ENCODE data around the gene P2RY8. TPM values are rescaled to one million over a fixed set of nuclear protein-coding genes. Genes with fewer than 3 reads are reported as not detected.
"Not testable (repeated sequence)": the region's sequence is repeated elsewhere in the genome, so short reads cannot be mapped to it uniquely, and the experiment has no call there.

Gene P2RY8
- total RNA-seq, 4 donors from 2014 or later = 0.81 to 2.7 (median 1.8) TPM

DNA sequence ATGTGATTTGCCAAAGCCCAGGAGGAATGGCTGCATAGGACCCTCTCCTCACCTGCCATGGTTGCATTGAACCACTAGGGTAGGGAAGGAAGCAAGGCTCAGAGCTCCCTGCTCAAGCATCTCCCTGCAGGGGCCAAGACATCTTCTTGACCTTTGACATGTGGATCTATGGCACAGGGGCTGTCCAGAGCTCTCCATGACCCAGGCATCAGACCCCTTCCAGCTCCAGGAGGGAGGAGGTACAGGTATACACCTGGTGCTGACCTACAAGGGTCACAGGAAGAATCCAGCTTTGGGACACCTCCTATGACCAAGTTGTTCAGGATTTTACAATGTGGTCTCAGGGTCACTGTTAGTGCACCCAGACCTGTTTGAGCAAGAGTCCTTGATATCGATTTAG is 61.1 kb downstream of the P2RY8 start:
- H3K4me1 ChIP-seq = no peaks in the 10 kb centered on the region
- no peak overlapping the region for H3K4me3 ChIP-seq
- H3K36me3 ChIP-seq = no peaks in the 10 kb centered on the region
- TF ChIP-seq EP300 (IDR thresholded peaks at IDR 0.05) (no peak), POLR2AphosphoS5 (IDR thresholded peaks at IDR 0.05) (no peak), POLR2A (IDR thresholded peaks at IDR 0.05) (no peak)
- TF ChIP-seq, protein P1, sequence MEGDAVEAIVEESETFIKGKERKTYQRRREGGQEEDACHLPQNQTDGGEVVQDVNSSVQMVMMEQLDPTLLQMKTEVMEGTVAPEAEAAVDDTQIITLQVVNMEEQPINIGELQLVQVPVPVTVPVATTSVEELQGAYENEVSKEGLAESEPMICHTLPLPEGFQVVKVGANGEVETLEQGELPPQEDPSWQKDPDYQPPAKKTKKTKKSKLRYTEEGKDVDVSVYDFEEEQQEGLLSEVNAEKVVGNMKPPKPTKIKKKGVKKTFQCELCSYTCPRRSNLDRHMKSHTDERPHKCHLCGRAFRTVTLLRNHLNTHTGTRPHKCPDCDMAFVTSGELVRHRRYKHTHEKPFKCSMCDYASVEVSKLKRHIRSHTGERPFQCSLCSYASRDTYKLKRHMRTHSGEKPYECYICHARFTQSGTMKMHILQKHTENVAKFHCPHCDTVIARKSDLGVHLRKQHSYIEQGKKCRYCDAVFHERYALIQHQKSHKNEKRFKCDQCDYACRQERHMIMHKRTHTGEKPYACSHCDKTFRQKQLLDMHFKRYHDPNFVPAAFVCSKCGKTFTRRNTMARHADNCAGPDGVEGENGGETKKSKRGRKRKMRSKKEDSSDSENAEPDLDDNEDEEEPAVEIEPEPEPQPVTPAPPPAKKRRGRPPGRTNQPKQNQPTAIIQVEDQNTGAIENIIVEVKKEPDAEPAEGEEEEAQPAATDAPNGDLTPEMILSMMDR (IDR thresholded peaks at IDR 0.05) = no peak
- no peak for ATAC-seq
- H3K27ac ChIP-seq = no peak overlapping the region
- H3K9me3 ChIP-seq = peaks cover 0 to 19% (median 0%) of the 10 kb centered on the region in 3 donors
- 100% methylated on average over 1 of the region's 1 CpG; no CpG with 5 or more reads in 1 of the 2 donors for WGBS, 2 donors (ENCODE audit: low coverage in 1 of 2)
- H3K27me3 ChIP-seq = peaks cover 15% of the 10 kb centered on the region

DNA sequence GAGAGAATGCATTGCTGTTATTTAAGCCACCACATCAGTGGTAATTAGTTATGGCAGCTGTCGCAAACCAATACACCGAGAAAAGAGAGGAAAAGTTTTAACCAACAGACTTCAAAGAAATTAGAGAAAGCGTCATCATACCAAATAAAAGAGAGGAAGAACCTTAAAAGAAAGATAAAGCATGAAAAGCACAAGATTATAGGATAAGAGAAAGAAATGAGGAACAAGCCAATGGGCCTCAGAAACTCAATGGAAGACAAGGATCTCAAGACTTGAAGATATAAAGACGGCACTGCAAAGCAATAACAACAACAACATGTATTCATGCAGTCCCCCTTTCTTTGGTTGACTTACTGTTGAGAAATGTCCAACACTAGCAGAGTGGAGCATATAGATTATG is 61.5 kb downstream of the P2RY8 start:
- Histone ChIP-seq H3K9me3 (peaks cover 0 to 19% (median 0%) of the 10 kb centered on the region in 3 donors), H3K4me3 (no peak overlapping the region), H3K4me1 (no peaks in the 10 kb centered on the region), H3K27me3 (peaks cover 15% of the 10 kb centered on the region), H3K27ac (no peak overlapping the region), H3K36me3 (no peaks in the 10 kb centered on the region)
- TF ChIP-seq POLR2A (IDR thresholded peaks at IDR 0.05) (no peak), EP300 (IDR thresholded peaks at IDR 0.05) (no peak)
- no peak for ATAC-seq
- WGBS, 2 donors (ENCODE audit: low coverage in 1 of 2) = 90 to 91% methylated on average over 3 to 4 of the region's 4 CpGs

DNA sequence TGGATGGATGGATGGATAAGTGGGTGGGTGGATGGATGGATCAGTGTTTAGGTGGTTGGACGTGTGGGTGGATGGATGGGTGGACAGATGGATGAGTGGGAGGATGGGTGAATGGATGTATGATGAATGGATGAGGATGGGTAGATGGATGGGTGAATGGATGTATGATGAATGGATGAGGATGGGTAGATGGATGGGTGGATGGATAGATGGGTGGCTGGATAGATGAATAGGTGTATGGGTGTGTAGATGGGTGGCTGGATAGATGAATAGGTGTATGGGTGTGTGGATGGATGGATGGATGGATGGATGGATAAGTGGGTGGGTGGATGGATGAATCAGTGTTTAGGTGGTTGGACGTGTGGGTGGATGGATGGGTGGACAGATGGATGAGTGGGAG is 62.4 kb downstream of the P2RY8 start:
- not testable (repeated sequence) for H3K27ac ChIP-seq, H3K4me3 ChIP-seq, H3K4me1 ChIP-seq, ATAC-seq, H3K36me3 ChIP-seq
- Histone ChIP-seq H3K27me3 (peaks cover 18% of the 10 kb centered on the region), H3K9me3 (peaks cover 0 to 11% (median 0%) of the 10 kb centered on the region in 3 donors)
- WGBS, 2 donors (ENCODE audit: low coverage in 1 of 2) = 70 to 75% methylated on average over 2 of the region's 2 CpGs

DNA sequence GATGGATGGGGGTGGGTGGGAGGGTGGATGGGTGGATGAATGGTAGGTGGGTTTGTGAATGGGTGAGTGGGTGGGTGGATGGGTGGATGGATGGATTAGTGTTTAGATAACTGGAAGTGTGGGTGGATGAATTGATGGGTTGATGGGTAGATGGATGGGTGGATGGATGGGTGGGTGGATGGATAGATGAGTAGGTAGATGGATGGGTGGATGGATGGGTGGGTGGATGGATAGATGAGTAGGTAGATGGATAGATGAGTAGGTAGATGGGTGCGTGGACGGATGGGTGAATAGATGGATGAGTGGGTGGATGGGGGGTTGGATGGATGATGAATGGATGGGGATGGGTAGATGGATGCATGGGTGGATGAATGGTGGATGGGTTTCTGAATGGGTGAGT is 64.0 kb downstream of the P2RY8 start:
- Histone ChIP-seq H3K27me3 (peaks cover 29% of the 10 kb centered on the region), H3K36me3 (no peaks in the 10 kb centered on the region), H3K9me3 (no peaks in the 10 kb centered on the region), H3K4me3 (no peak overlapping the region), H3K27ac (no peak overlapping the region), H3K4me1 (no peaks in the 10 kb centered on the region)
- WGBS, 2 donors (ENCODE audit: low coverage in 1 of 2) = 88 to 89% methylated on average over 2 of the region's 2 CpGs
- TF ChIP-seq, protein P1 (IDR thresholded peaks at IDR 0.05) = no peak
- TF ChIP-seq POLR2AphosphoS5 (IDR thresholded peaks at IDR 0.05) = no peak
- TF ChIP-seq POLR2A (IDR thresholded peaks at IDR 0.05) = no peak
- no peak for TF ChIP-seq EP300 (IDR thresholded peaks at IDR 0.05)
- no peak for ATAC-seq

DNA sequence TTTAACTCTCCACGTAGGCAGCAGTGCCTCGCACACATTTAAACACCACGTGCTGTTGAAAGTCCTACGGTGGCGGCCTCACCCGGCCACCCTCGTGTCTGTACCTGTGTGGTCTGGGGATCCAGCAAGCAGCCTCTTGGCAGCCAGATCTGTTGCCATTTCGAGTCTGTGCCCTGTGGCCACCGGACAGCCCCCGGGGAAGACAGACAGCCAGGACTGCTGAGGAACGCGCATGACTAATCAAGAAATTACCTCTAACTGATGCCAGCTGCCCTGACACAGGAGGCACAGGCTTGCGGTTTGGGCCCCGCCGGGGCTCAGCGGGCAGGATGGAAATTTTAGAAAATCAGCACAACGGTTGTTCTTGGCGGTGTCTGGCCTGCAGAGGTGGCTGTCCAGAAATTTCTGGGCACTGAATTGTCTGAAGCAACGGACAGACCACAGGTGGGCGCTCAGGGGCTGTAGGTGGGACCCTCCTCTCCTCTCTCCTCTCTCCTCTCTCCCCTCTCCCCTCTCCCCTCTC is 68.7 kb downstream of the P2RY8 start:
- Histone ChIP-seq H3K36me3 (no peaks in the 10 kb centered on the region), H3K27me3 (peaks cover 76% of the 10 kb centered on the region), H3K9me3 (no peaks in the 10 kb centered on the region), H3K27ac (no peak overlapping the region), H3K4me1 (no peaks in the 10 kb centered on the region), H3K4me3 (no peak overlapping the region)
- ATAC-seq = no peak
- TF ChIP-seq, protein P1 (IDR thresholded peaks at IDR 0.05) = no peak
- TF ChIP-seq POLR2AphosphoS5 (IDR thresholded peaks at IDR 0.05) (no peak), EP300 (IDR thresholded peaks at IDR 0.05) (no peak), POLR2A (IDR thresholded peaks at IDR 0.05) (no peak)
- WGBS, 2 donors (ENCODE audit: low coverage in 1 of 2) = 63 to 64% methylated on average over 3 to 6 of the region's 20 CpGs

DNA sequence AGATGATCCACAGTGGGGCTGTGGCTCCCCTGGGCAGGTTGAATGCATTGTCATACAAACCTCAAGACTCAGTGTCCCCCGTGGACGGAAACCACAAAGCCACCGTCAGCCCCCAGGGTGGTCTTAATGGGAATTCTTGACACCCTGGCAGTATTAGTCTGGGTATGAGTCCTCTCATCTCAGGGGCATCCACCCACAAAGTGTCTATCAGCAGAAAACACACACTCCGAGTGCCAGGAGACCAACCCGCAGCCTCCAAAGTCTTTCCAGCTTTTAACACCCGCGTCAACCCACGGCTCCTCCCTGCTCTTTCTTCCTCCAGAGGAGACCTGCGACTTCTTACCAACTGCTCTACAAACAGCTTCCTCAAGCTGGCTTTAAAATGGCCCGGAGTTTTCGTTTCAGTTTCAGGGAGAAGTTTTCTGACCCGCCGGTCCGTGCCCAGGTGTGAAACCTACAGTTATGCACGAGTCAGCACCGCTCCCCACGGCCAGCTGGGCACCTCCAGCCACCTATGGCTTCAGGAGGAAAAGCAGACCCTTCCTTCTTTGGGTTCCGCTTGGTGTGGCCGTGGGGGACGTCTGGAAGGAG is 69.9 kb downstream of the P2RY8 start:
- no peak overlapping the region for H3K4me3 ChIP-seq
- TF ChIP-seq, protein P1 (IDR thresholded peaks at IDR 0.05) = no peak
- no peak for TF ChIP-seq POLR2AphosphoS5 (IDR thresholded peaks at IDR 0.05)
- no peak for TF ChIP-seq EP300 (IDR thresholded peaks at IDR 0.05)
- no peak for TF ChIP-seq POLR2A (IDR thresholded peaks at IDR 0.05)
- no peaks in the 10 kb centered on the region for H3K36me3 ChIP-seq
- H3K4me1 ChIP-seq = no peaks in the 10 kb centered on the region
- ATAC-seq = no peak
- H3K27me3 ChIP-seq = peaks cover 80% of the 10 kb centered on the region
- H3K9me3 ChIP-seq = no peaks in the 10 kb centered on the region
- 20 to 35% methylated on average over 1 to 13 of the region's 20 CpGs for WGBS, 2 donors (ENCODE audit: low coverage in 1 of 2)
- H3K27ac ChIP-seq = no peak overlapping the region

All from gastroesophageal sphincter (tissue), 4 donors.